NCI-H446 treated with DMSO at 0.1 percent for 48 hours (cell line): ENCODE data around the gene ZNF598.

Experiments used
- DNase-seq: peaks from one replicate; lab custom pipeline; 2025; lab: John Stamatoyannopoulos, UW

ZNF598 gene

DNA sequence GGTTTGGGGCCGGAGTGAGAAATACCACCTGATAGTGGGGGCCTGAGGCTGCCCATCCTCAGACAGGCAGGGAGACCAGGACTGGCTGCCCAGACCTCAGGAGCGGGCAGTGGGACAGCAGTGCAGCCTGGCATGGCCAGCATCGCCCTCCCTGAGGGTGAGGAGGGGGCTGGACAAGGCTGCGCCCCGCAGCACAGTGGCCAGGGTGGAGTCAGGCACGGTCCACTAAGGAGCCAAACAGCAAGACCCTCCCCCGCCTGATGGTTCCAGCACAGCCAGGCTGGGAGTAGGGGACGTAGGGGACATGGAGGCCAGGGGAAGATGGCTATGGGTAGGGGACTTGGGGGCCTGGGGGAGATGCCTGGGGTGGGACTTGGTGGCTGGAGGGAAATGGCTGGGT lies 3.3 kb downstream of the ZNF598 start:
- DNase-seq: no peak

DNA sequence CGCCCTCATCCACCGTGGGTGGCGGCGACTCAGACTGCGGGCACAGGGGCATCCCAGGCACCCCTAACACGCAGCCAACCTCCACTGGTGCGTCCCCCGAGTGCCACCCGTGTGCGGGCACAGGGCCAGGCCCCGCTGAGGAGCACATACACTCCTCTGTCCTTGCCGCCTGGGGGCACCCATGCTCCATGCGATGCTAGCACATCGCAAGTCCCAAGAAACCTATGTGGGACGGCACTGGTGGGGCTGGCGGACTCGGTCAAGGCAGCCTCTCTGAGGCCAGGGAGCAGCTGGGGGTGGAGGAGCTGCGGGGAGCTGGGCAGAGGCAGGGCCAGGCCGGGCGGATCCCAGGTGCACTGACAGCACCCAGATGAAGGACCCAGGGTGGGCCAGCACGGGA lies 4.0 kb downstream of the ZNF598 start:
- DNase-seq: no peak

DNA sequence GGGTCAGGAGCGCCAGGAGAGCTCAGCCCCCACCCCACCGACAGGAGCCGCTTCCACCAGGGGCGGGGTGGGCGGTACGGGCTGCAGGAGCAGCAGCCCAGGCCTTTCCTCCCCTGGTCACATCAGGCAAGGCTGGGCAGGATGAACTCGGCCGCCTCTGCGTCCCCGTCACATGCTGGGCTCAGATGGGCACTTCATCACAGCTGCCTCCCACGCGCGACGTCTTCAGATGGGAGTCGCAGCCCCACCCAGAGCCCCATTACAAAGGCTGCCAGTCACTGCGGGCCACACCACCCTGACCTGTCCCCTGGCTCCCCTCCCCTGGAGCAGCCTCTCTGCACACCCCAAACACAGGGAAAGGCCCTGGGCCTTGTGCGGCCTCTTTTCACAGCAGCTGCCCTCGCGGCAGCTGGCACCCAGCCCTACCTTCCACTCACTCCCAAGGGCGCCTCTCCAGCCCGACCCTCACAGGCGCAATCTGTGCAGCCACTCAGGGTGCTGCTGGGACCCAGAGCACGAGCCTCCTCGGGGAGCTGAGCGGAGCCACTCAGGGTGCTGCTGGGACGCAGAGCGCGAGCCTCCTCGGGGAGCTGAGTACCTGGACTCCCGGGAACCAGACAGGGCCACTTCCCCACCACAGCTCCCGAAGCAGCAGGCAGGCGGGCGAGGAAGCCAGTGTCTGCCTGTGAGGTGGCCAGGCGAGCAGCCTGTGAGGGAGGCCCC lies 4.7 kb downstream of the ZNF598 start:
- no peak for DNase-seq

DNA sequence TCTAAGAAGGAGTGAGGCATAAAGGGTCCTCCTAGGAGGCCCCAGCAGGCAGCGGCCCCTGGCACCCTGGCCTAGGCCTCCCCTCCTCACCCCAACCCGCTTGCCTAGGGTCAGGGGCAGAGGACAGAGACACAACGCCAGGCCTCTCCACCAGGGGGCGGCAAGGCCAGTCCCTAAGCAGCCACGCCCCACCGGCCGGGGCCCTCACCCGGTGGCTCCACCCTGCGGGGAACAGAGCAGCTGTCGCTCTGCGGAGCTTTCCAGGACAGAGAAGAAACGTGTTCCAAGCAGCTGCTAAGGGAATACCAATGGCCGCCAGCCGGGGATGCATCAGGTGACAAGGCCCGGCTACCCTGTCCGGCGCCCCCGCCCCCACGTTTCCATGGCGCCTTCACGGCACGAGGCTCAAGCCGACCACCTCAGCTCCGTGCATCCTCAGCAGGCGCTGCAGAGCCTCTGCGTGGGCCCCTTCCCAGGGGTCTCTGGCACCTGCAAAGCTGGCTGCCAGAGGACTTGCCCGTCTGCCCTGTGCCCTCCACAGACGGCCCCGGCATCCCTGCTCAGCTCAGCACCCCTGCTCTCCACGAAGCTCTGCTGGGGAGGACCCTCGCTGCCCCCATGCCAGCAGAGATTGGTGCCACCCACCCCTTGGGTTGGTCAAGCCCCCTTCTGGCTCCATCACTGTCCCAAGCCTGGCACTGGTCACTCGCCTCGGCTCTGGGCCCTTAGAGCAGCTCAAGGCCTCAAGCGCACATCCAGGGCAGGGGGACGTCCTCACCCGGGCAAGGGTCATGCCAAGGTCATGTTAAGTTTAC lies 5.6 kb downstream of the ZNF598 start:
- DNase-seq: peak; percentile 81

DNA sequence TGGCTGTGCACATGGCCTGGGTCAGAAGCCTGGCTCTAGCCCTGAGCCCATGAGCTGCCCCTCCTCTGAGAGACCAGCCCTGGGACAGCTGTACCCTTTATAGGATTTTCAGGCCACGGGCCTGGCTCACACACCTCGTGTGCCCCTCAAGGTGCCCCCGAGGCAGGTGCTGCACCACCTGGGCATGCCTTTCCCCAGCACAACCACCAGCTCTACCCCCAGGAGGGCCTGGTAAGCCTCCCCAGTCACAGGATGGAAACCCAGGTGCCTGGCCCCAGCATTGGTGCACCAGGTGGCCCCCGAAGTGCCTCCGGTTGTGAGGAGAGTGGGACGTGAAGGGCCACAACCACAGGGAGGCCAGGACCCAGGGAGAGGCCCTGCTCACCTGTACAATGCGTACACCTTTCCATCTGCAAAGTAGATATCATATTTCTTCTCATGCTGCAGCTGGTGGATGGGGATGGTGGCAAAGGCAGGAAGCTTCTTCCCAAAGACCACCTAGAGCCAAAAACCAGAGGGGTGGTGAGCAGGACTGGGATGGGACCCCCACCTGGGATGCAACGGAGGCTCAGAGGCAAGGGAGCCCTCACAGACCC lies 6.3 kb downstream of the ZNF598 start:
- DNase-seq: no peak

DNA sequence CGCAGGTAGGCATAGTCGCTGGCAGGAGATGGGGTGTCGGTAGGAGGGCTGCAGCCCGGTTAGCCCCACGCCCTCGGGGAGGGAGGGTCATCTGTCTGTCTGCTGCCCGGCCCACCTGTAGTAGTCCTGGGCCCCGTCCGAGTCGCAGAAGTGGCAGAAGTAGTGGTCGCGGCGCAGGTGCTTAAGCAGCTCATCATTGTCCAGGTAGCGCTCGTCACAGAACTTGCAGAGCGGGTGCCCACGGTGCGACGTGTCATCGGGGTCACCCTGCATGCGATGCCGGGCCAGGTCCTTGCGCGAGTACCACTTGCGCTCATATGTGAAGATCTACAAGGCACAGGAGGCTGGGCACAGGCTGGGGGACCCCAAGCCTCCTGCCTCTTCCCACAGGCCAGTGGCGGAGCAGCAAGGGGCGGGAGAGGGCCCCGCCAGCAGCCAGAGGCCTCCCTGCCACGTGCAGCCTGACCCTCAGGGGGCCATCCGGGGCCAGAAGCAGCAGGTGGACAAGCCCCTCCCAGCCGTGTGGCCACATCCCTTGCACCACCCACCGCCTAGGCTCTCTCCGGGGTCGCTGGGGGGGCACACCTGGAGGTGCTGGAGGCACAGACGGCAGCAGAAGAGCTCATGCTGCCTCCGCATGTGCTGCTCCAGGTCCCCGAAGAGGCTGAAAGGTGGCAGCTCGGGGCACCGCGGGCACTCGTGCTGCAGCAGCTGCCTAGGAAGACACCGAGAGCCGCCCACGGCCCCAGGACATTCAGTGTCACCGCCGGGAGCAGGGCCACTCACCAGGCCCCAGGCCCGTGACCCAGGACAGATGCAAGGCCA lies 7.0 kb downstream of the ZNF598 start:
- DNase-seq: no peak

DNA sequence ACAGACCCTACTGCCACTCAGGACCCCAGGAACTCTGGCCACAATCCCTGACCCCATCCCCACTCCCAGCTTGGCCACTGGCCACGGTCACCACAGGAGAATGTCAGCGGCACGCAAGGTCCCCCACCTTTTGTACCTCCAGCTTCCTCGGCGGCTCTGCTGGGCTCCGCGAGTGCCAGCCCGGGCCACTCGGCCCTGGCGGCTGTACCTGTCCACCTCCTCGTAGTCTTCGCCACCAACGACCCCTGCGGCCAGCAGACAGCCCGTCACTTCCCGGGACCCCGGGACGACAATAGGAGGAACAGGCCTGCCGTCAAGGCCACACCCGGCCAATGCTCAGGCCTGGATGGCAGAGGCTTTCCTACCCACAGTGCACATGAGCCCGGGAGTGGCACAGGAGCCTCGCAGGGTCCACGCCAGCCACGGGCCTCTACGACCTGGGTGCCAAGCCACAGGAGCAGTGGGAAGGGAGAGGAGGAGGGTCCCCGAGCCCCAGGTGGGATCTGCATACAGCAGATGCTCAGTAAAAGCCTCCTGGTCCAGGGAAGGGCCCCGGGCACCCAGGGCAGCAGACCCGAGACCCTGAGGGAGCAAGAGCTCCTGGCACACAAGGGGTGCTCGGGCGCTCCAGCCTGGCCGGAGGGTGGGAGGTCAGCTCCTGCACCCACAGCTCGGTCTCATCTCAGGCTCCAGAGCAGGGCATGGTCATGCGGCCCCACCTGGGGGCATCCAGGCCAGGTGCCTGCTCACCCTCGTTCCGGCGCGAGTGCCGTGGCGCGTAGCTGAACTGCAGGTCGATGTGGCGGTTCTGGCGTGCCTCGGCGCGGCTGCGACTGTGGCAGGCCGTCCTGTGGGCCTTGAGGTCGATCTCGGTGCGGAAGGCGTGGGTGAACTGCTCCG lies 7.9 kb downstream of the ZNF598 start:
- no peak for DNase-seq

DNA sequence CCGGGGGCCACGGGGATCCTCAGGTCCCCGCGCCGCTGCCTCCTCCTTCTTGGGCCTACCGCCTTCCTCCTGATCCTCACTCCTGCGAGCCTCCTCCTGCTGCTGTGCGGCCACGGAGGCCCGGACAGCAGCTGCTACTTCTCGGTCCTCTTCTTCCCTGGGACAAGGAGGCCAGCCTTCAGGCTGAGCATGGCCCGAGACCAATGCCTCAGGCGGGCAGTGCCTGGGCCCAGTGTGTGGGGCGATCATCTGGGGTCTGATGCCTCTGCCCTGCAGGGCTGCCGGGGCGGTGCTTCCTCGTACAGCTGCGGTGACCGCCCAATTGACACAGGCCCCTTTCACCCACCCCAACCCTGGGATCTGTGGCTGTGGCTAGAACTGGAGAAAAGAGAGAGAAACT lies 8.6 kb downstream of the ZNF598 start:
- DNase-seq: no peak

DNA sequence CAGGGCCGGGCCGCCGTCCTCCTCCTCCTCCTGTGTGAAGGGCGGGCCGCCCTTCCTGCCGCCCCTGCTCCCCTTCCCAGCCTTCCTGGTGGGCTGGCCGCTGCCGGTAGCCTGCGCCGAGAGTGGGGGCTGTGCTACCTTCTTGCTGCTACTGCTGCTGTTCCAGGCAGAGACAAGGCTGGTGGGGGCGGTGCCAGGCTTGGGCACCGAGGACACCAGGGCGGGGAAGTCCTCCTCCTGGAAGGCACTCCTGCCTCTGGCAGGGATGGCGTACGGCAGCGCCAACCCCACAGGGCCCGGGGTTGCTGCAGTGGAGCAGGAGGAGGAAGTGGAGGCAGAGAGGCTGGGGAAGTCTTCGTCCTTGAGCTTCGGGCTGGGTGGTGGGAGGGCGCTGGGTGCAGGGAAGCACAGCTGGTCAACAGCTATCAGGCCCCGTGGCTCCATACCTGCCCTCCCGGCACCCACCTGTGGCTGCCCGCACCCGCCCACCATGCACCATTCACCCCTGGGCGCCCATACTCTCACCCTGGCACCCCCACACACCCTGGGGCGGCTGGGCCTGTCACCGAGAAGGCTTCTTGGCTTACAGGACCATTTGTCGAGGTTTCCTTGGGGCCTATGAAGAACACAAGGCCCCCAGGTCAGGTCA lies 9.6 kb downstream of the ZNF598 start:
- no peak for DNase-seq

DNA sequence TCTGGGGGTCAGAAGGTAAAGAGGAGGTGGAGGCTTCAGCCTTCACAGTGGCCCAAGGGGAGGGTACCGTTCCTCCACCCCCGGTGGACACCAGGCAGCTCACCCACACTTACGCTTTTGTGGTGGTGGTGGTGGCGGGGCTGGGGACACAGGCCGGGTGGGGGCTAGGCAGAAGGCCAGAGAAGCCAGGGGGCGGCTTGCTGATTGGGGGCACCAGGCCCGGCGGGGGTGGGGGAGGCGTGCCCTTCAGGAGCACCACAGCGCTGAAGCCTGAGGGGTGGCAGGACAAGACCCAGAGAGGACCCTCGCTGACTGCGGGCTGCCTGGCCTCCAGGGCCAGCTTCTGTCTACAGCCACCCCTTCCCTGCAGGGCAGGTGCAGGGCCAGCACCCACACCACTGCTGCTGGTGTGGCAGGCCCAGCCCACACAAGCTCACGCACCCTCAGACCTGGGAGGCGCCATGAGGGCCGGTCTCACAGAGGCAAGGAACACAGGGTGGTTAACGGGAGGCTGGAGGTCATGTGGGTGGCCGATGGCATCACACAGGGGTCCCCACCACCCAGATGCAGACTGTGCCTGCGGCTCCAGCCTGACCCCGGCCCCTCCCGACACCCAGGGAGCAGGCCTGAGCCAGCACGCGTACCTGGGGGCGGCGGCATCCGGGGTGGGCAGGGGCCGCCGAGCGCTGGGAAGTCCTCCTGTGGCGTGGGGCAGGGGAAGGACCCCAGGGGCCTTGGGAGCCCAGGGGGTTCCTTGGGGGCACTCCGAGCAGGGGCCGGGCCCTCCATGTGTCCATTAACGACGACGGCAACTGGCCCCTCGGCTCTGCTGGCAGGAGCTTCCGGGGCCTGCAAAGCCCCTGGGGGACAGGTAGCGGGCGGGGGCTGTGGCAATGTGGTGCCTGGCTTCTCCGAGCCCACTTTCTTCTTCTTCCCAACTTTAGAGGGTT lies 10.5 kb downstream of the ZNF598 start:
- no peak for DNase-seq

DNA sequence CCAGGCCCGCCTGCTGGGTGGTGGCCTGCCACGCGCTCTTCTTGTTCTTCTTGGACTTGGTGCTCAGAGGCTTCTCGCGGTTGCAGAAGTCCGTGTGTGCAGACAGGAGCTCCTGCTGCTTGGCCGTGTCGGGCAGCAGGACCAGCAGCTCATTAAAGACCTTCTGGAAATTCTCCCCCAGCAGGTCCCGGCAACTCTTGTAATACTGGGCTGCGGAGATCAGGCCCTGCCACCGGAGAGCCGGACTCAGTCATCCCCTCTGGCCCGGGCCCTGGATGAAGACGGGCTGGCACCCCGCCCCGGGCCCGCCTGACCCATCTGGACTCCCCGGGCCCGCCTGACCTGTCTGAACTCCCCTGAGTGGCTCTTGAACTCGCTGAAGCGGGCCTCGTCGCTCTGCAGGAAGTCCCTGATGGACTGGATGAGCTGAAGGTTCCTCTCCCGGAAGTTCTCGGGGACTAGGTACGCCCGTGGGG lies 11.2 kb downstream of the ZNF598 start:
- no peak for DNase-seq

DNA sequence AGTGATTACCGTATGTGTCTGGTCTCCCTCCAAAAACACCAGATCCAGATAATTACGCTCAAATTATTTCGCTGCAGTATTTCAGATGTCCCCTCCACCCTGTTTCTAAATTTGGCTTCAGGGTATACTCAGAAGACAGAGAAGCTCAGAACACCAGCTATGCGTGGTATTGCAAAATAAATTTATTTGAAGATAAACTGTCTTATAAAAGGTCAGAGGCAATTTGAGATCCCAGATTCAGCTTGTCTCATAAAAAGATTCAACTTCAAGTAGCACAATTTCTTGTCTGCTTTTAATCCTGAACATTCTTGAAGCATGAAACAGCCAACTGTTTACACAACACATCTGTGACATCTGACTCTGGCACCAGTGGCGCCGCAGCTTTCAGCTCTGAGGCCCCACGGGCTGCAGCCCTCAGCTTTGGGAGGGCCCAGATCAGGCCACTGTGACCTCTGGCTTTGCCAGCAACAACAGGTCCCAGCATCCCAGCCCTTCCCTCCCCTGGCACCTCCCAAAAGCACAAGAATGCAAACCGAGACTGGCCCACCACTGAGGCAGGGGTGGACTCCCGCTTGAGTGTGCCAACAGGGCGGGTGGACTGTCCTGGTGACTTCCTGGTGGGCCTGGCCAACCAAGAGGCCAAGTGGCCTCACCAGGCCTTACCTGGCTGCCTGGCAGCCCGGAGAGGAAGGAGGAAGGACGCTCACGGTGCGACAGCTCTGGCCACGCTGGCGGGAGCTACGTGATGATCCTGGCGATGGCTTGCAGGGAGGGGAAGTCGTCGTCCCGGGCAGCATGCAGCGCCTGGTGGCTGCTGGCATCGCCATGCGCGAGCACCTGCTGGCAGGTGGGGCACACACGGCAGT lies 11.9 kb downstream of the ZNF598 start:
- no peak for DNase-seq

DNA sequence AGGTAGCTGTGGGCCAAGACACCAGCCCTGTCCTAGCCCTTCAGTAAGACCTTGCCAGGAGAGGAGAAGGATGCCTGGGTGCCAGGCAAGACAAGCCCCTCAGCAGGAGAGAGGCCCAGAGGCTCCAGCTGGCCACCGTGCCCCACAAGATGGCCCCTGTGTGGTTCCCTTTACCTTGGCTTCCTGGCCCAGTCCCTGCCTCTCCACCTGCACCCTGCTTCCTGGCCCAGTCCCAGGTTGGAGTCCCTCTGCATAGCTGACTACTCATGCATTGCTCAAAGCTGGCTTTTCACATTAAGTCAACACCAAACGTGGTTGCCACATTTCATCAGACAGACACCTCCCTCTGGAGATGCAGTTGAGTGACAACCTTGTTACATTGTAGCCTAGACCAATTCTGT lies 15.9 kb downstream of the ZNF598 start:
- DNase-seq: no peak

DNA sequence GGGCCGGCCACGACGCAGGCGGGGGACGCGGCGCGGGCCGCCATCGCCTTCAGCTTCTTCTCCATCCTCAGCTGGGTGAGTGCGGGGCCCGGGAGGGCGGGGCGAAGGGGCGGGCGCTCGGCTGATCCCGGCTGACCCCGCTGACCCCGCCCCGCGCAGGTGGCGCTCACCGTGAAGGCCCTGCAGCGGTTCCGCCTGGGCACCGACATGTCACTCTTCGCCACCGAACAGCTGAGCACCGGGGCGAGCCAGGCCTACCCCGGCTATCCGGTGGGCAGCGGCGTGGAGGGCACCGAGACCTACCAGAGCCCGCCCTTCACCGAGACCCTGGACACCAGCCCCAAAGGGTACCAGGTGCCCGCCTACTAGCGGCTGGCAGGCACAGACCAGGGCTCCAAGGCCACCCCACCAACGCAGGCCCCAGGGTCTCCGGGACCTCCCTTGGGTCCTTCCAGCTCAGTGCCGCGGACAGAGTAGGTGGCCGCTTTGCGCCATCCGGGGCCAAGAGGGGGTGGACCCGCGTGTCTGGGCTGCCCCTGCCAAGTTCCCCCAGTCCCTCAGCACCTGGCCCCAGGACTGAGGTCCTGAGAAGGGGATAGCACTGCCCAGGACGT lies 16.8 kb downstream of the ZNF598 start:
- no peak for DNase-seq

DNA sequence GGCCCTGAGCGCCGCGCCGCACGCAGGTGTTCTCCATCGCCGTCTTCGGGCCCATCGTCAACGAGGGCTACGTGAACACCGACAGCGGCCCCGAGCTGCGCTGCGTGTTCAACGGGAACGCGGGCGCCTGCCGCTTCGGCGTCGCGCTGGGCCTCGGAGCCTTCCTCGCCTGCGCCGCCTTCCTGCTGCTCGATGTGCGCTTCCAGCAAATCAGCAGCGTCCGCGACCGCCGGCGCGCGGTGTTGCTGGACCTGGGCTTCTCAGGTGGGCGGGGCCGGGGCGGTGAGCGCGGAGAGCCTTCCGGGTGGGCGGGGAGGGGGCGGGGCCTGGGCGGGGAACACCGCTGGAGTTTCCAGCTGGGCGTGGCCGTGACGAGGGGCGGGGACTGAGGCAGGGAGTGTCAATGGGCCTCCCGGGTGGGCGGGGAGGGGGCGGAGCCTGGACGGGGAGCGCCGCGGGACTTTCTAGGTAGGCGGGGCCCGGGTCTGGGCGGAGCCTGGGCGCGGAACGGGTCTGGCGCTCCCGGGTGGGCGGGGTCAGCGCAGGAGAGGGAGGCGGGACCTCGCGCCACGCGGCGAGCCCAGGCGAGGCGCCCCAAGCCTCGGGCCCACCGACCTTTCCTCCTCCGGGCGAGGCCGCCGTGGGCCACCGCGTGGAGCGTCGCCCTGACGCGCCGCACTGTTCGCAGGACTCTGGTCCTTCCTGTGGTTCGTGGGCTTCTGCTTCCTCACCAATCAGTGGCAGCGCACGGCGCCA lies 17.5 kb downstream of the ZNF598 start:
- no peak for DNase-seq

DNA sequence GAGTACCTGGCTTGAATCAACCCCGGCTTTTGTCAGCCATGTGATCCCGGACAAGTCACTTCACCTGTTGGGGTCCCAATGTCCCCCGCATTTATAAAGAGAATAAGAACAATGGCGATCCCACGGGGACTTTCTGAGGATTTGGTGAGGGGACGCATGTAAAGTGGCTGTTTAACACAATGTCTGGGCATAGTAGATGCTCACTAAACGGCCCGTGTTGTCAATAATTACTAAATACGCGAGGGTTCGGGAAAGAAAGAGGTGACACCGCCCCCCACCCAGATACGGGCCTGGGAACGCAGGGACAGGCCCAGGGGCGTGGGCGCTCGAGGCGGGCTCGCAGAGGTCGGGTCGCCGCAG lies 18.1 kb downstream of the ZNF598 start:
- DNase-seq: no peak

DNA sequence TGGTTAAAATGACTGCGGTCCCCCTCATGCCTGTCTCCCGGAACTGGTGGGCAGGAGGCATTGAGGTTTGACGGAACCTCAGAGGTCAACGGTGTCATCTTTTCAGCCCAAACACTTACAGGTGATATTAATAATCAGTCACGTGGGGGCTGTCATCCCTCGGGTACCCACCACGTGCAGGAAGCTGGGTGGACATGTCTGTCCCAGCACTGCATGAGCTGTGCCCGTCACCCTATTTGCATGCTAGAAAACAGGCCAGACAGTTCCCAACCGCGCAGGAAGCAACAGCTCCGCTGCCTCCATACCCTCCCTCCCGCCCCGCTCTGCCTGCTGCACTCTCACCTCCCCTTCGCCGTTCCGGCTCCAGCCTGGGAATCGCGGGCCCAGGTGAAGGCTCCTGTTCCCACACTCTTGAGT lies 18.5 kb downstream of the ZNF598 start:
- DNase-seq: no peak
